K562 (cell line): Measurements from ENCODE around the gene UGT1A9. TPM values are rescaled to one million over a fixed set of nuclear protein-coding genes. Genes with fewer than 3 reads are reported as not detected.

Source experiments
- ATAC-seq: fragments of 200-7000 bp; cut with Tn5 transposase; 3 replicates; pipeline ENCODE4 v1.9.1; 2020; ENCODE audit warnings: moderate library complexity
- BruUV-seq: library from RNA; stranded (reverse); fragments of 400-500 nt; replicated peaks from 2 replicates; lab custom pipeline; 2021; lab: Mats Ljungman, UMichigan
- CTCF ChIA-PET: fragments of 300-600 bp; formaldehyde crosslinking; extraction: SDS; loops from one replicate; lab custom pipeline; 2021; ENCODE audit warnings: low intra/inter-chr PET ratio; lab: Yijun Ruan, JAX
- POLR2A ChIA-PET: fragments of 300-600, 350-650 bp; sonication (Branson Sonifier 250); formaldehyde crosslinking; extraction: SDS; loops from one replicate; lab custom pipeline; 2021; ENCODE audit warnings: antibody characterized with exemption, inconsistent platforms; lab: Yijun Ruan, JAX
- DNase-seq, 4 experiments: peaks; one replicate each; pipeline versions ENCODE4 v3.0.0 to v3.0.0-alpha.2; 2011 to 2018; ENCODE audit warnings: low spot score in 3 of 4, mixed read lengths in 3 of 4; ENCODE audit errors: extremely low read depth in 1 of 4
- FAIRE-seq: peaks from 2 replicates; lab custom pipeline; 2011; peaks lifted over from hg19 to GRCh38; lab: Jason Lieb, UNC
- H2AFZ ChIP-seq: 2 replicates; pipeline ENCODE4 v1.6.0; 2011; ENCODE audit warnings: low read depth, low read length, control low read depth, inconsistent platforms
- H3K27ac ChIP-seq: fragments of 200-600 bp; 3 replicates; pipeline ENCODE4 v1.8.0; 2011; ENCODE audit warnings: low read depth, mild to moderate bottlenecking, control low read depth, inconsistent platforms, low read length, moderate library complexity, mixed read lengths; ENCODE audit errors: extremely low read depth
- H3K27me3 ChIP-seq, 2 experiments: fragments of 300-600 bp in 1 of 2; 2 replicates in 1 of 2; 3 replicates in 1 of 2; pipeline versions ENCODE4 v1.6.0 to v1.8.0; 2011; ENCODE audit warnings: inconsistent platforms in 2 of 2, low read length in 2 of 2, mild to moderate bottlenecking in 1 of 2, mixed read lengths in 1 of 2, moderate library complexity in 1 of 2; ENCODE audit not compliant: control insufficient read depth in 2 of 2, insufficient read depth in 2 of 2
- H3K36me3 ChIP-seq: fragments of 300-600 bp; 3 replicates; pipeline ENCODE4 v1.8.0; 2011; ENCODE audit warnings: mild to moderate bottlenecking, low read length, inconsistent platforms; ENCODE audit not compliant: control insufficient read depth, insufficient read depth
- H3K4me1 ChIP-seq, 2 experiments: fragments of 200-600 bp in 1 of 2; replicated peaks in 1 of 2; 2 replicates in 1 of 2; 3 replicates in 1 of 2; pipeline versions ENCODE4 v1.5.1 to v1.8.0; 2011; ENCODE audit warnings: inconsistent platforms in 2 of 2, low read length in 2 of 2, mild to moderate bottlenecking in 1 of 2, mixed read lengths in 1 of 2, moderate library complexity in 1 of 2; ENCODE audit not compliant: control insufficient read depth in 2 of 2, insufficient read depth in 2 of 2
- H3K4me2 ChIP-seq: 2 replicates; pipeline ENCODE4 v1.6.1; 2011; ENCODE audit warnings: low read length, control low read depth, inconsistent platforms, mixed read lengths; ENCODE audit not compliant: insufficient read depth
- H3K4me3 ChIP-seq: fragments of 200-600 bp; sonication (generic), shearing (Covaris generic); 2 replicates; pipeline ENCODE4 v1.5.1; 2016; ENCODE audit warnings: control low read depth, inconsistent platforms
- H3K79me2 ChIP-seq: fragments of 200-600 bp; 3 replicates; pipeline ENCODE4 v1.8.0; 2011; ENCODE audit warnings: low read length, inconsistent platforms; ENCODE audit not compliant: control insufficient read depth, insufficient read depth
- H3K9ac ChIP-seq, 2 experiments: 2 replicates each; pipeline versions ENCODE4 v1.6.0 to v1.6.1; 2011; ENCODE audit warnings: low read depth in 2 of 2, low read length in 2 of 2, control low read depth in 1 of 2, inconsistent platforms in 1 of 2, mild to moderate bottlenecking in 1 of 2, mixed read lengths in 1 of 2; ENCODE audit not compliant: insufficient read depth in 1 of 2
- H3K9me1 ChIP-seq: one replicate; pipeline ENCODE4 v1.6.0; 2011; ENCODE audit warnings: inconsistent platforms, mild to moderate bottlenecking, low read length, moderate library complexity; ENCODE audit not compliant: control insufficient read depth, insufficient read depth
- H3K9me3 ChIP-seq: replicated peaks from 2 replicates; pipeline ENCODE4 v1.5.1; 2011; ENCODE audit warnings: low read depth, low read length, inconsistent platforms; ENCODE audit not compliant: control insufficient read depth, insufficient read depth
- H4K20me1 ChIP-seq: replicated peaks from 2 replicates; pipeline ENCODE4 v1.6.1; 2011; ENCODE audit warnings: low read length, inconsistent platforms, mixed read lengths; ENCODE audit not compliant: control insufficient read depth, insufficient read depth
- CBX2 ChIP-seq: fragments of 200-600 bp; sonication (generic); IDR thresholded peaks from one replicate; pipeline ENCODE4 v1.6.1; 2012; ENCODE audit warnings: mild to moderate bottlenecking, low read length, inconsistent platforms; ENCODE audit not compliant: insufficient read depth, poor library complexity, severe bottlenecking
- CREM ChIP-seq: IDR thresholded peaks from 2 replicates; pipeline ENCODE4 v1.6.1; 2014; ENCODE audit warnings: antibody characterized with exemption, low read depth
- FOXK1 ChIP-seq: sonication (generic); formaldehyde crosslinking; IDR thresholded peaks from 2 replicates; pipeline ENCODE4 v1.8.0; 2022; ENCODE audit warnings: missing genetic modification reagents, mild to moderate bottlenecking, borderline replicate concordance
- FOXP1 ChIP-seq: sonication (generic); formaldehyde crosslinking; IDR thresholded peaks from 2 replicates; pipeline ENCODE4 v1.8.0; 2022; ENCODE audit warnings: mild to moderate bottlenecking, missing genetic modification reagents
- GMEB1 ChIP-seq: fragments of 250-450 bp; sonication (Bioruptor Pico); IDR thresholded peaks from 2 replicates; pipeline ENCODE4 v1.4.0; 2020; ENCODE audit warnings: mild to moderate bottlenecking
- NR0B1 ChIP-seq: fragments of 450-650 bp; IDR thresholded peaks from one replicate; pipeline ENCODE4 v1.6.1; 2018; ENCODE audit warnings: mild to moderate bottlenecking, moderate library complexity; ENCODE audit not compliant: partially characterized antibody
- RFX5 ChIP-seq: IDR thresholded peaks from 2 replicates; pipeline ENCODE4 v1.6.1; 2011; ENCODE audit warnings: low read depth, mild to moderate bottlenecking, improper control_type of control experiment, low read length
- SMARCA5 ChIP-seq: fragments of 450-650 bp; IDR thresholded peaks from 2 replicates; pipeline ENCODE4 v1.6.1; 2016
- TEAD4 ChIP-seq, 2 experiments: sonication (generic) in 1 of 2; formaldehyde crosslinking in 1 of 2; IDR thresholded peaks; 2 replicates each; pipeline versions ENCODE4 v1.6.1 to v1.8.0; 2012 to 2022; ENCODE audit warnings: borderline replicate concordance in 1 of 2, inconsistent platforms in 1 of 2, low read length in 1 of 2, mild to moderate bottlenecking in 1 of 2, missing genetic modification reagents in 1 of 2
- ZBTB49 ChIP-seq: sonication (generic); formaldehyde crosslinking; IDR thresholded peaks from 2 replicates; pipeline ENCODE4 v1.8.0; 2022; ENCODE audit warnings: missing genetic modification reagents, mild to moderate bottlenecking, borderline replicate concordance
- ZNF24 ChIP-seq: fragments of 450-650 bp; IDR thresholded peaks from 2 replicates; pipeline ENCODE4 v1.6.1; 2016
- ZNF449 ChIP-seq: fragments of 250-450 bp; sonication (Bioruptor Pico); IDR thresholded peaks from 2 replicates; pipeline ENCODE4 v1.8.0; 2022; ENCODE audit warnings: moderate library complexity, mild to moderate bottlenecking, inconsistent platforms
- ZNF766 ChIP-seq: fragments of 200-800 bp; sonication (Bioruptor generic); conservative IDR thresholded peaks from 2 replicates; pipeline ENCODE4 v1.6.1; 2016; ENCODE audit warnings: missing genetic modification characterization, missing compliant biosample characterization
- ZNF778 ChIP-seq: fragments of 450-650 bp; formaldehyde crosslinking; IDR thresholded peaks from 2 replicates; pipeline ENCODE4 v1.4.0; 2020; ENCODE audit warnings: mild to moderate bottlenecking, moderate library complexity
- WGBS: fragments of 100-300 bp; shearing (Covaris generic); methylation state at CpG from one replicate; pipeline ENCODE4 v1.1.6; 2016; ENCODE audit warnings: low coverage, mixed read lengths; ENCODE audit not compliant: insufficient coverage; ENCODE audit errors: missing lambda C conversion rate; 5-methylcytosine and 5-hydroxymethylcytosine counted together
- in situ Hi-C: fragments of 300-500 bp; cut with MboI; formaldehyde crosslinking; loops from 4 replicates; pipeline ENCODE4 v1.15.0; 2018; ENCODE audit warnings: inconsistent platforms, mixed read lengths
- intact Hi-C: fragments of 100-400 bp; cut with micrococcal nuclease; formaldehyde crosslinking; loops from 2 replicates; pipeline ENCODE4 v1.14.2; 2022
- polyA plus RNA-seq, 8 experiments: library from polyadenylated mRNA; depleted of rRNA in 4 of 8; stranded (reverse) in 5 of 8; unstranded in 3 of 8; fragments of >200 nt; fragmentation: Nextera tagmentation in 2 of 8; fragmentation: Illumina TruSeq in 1 of 8; extraction: Ambion mirVana in 2 of 8; extraction: Trizol in 1 of 8; gene quantifications; 2 replicates each; pipeline versions ENCODE4 v1.2.1 to v1.2.3, GENCODE V29; 2011 to 2014; ENCODE audit warnings: inconsistent platforms in 1 of 8, missing spikeins in 1 of 8
- total RNA-seq, 7 experiments: library from RNA; depleted of rRNA in 6 of 7; stranded (reverse); fragments of >200 nt in 6 of 7; fragmentation: Illumina TruSeq in 2 of 7; extraction: Trizol in 2 of 7; gene quantifications; 2 replicates each; pipeline versions ENCODE4 v1.2.1 to v1.2.3, GENCODE V29; 2011 to 2021; ENCODE audit warnings: low replicate concordance in 1 of 7

Gene UGT1A9
- total and polyA plus RNA-seq, 9 of the 15 experiments (the other 6 are each of a cell fraction or from before 2014, with no cell fraction given), result 0.09 TPM; not detected in 8

- TF ChIP-seq GMEB1 (no peak), ZNF449 (CRISPR knock-in tag) (no peak), RFX5 (no peak), TEAD4 (IDR thresholded peaks at IDR 0.05; ENCODE audit: low read length) (no peak), TEAD4 (CRISPR knock-in tag; IDR thresholded peaks at IDR 0.05; ENCODE audit: borderline replicate concordance) (no peak)
Measured at GRCh38 chr2:233650981-233651380, 20.7 kb upstream of the UGT1A9 start (continued).

GRCh38 chr2:233651430-233651829 lies 20.3 kb upstream of the UGT1A9 start:
- ChIA-PET CTCF (no interaction called here), POLR2A (no interaction called here)
- no peak for DNase-seq
- Histone ChIP-seq H3K9me1 (no peaks in the 10 kb centered on the region), H3K79me2 (no peaks in the 10 kb centered on the region), H3K9me3 (no peaks in the 10 kb centered on the region), H3K4me3 (no peak overlapping the region), H3K9ac (no peak overlapping the region), H3K4me1 (no peaks in the 10 kb centered on the region), H4K20me1 (no peaks in the 10 kb centered on the region), H3K27ac (no peak overlapping the region), H3K4me2 (no peak overlapping the region), H3K36me3 (no peaks in the 10 kb centered on the region), H2AFZ (no peak overlapping the region), H3K27me3 (no peaks in the 10 kb centered on the region)
- ATAC-seq, result no peak
- no TSS peak for BruUV-seq
- FAIRE-seq, result peak; percentile 6
- 0% methylated on average over 2 of the region's 2 CpGs for WGBS
- in situ Hi-C loops (no loop called here), intact Hi-C loops (no loop called here)
- TF ChIP-seq ZNF24 (no peak), CREM (no peak), FOXP1 (CRISPR knock-in tag) (no peak), ZBTB49 (CRISPR knock-in tag) (no peak), FOXK1 (no peak), CBX2 (no peak), ZNF766 (no peak), NR0B1 (no peak), SMARCA5 (no peak), ZNF778 (CRISPR knock-in tag) (no peak)
